ENCODE measurements around the gene SNX10. TPM values are rescaled to one million over a fixed set of nuclear protein-coding genes. Genes with fewer than 3 reads are reported as not detected.

SNX10 gene
- total and polyA plus RNA-seq, 2 of the 8 experiments (the other 6 are each of a cell fraction or from before 2014, with no cell fraction given), result 4.4 to 9.6 TPM

- no peak overlapping the region for H2AK5ac ChIP-seq (ENCODE audit: low read depth, low read length)
- no peak overlapping the region for H4K8ac ChIP-seq (ENCODE audit: extremely low read depth, insufficient read depth, low read length)
- H3K56ac ChIP-seq (replicated peaks; ENCODE audit: insufficient read length, low read depth, low read length), result no peak overlapping the region
- no peak overlapping the region for H3K14ac ChIP-seq (ENCODE audit: insufficient read length)
- H3K4me1 ChIP-seq (replicated peaks in 1 of 4; ENCODE audit: control insufficient read depth in 3 of 4, insufficient read depth in 4 of 4, low read length in 3 of 4), result peaks cover 0 to 5% (median 2%) of the 10 kb centered on the region in 4 experiments; a peak in 5 of 7 replicates
- H3K18ac ChIP-seq (ENCODE audit: extremely low read depth, low read length), result no peak overlapping the region
- H2BK12ac ChIP-seq (ENCODE audit: low read depth, low read length), result no peak overlapping the region
- no peak overlapping the region for H3K4ac ChIP-seq (replicated peaks; ENCODE audit: insufficient read length, low read depth, low read length)
- H3K4me3 ChIP-seq (ENCODE audit: extremely low read depth in 1 of 4, insufficient read depth in 2 of 4, low read depth in 3 of 4, low read length in 4 of 4), result no peak overlapping the region
- peaks cover 2% of the 10 kb centered on the region; the same call in 1 of the 2 replicates for H3K23me2 ChIP-seq (ENCODE audit: low read depth, low read length)
- no peak overlapping the region for H2BK20ac ChIP-seq (ENCODE audit: low read length)
- H2BK120ac ChIP-seq (replicated peaks; ENCODE audit: low read depth, low read length), result no peak overlapping the region
- no peaks in the 10 kb centered on the region for H3K36me3 ChIP-seq (ENCODE audit: control insufficient read depth in 2 of 4, insufficient read depth in 4 of 4, low read length in 3 of 4)
- no peak overlapping the region for H4K5ac ChIP-seq (ENCODE audit: insufficient read length, low read depth, low read length)
- H3K79me2 ChIP-seq (ENCODE audit: control insufficient read depth in 1 of 2, insufficient read depth in 2 of 2, low read length in 2 of 2), result no peaks in the 10 kb centered on the region
- 94% methylated on average over 5 of the region's 5 CpGs; no CpG with 5 or more reads in 1 of the 2 experiments for WGBS, 2 experiments (ENCODE audit: extremely low coverage in 1 of 2, insufficient coverage in 1 of 2, insufficient read length in 1 of 2, insufficient replicate concordance in 2 of 2, low coverage in 1 of 2, low lambda C conversion rate in 2 of 2, missing lambda C conversion rate in 1 of 2)
- H2BK15ac ChIP-seq (ENCODE audit: low read length), result no peak overlapping the region
- H3K27ac ChIP-seq (ENCODE audit: low read depth, low read length), result no peak overlapping the region
- no peak overlapping the region for H3K23ac ChIP-seq (ENCODE audit: insufficient read length)
- H4K20me1 ChIP-seq (replicated peaks in 1 of 2; ENCODE audit: control insufficient read depth in 1 of 2, insufficient read depth in 2 of 2, low read length in 2 of 2), result no peaks in the 10 kb centered on the region
- no peak overlapping the region for H3K4me2 ChIP-seq (ENCODE audit: insufficient read depth in 1 of 2, low read depth in 2 of 2, low read length in 2 of 2)
- DNase-seq (ENCODE audit: low read depth in 1 of 2, low spot score in 2 of 2), result no peak
- H3K27me3 ChIP-seq (replicated peaks in 1 of 4; ENCODE audit: control insufficient read depth in 3 of 4, extremely low read depth in 1 of 4, insufficient read depth in 3 of 4, low read length in 3 of 4), result 0 out of 7 replicates have a peak, but pooled peaks cover 0 to 3% (median 0%) of the 10 kb centered on the region in 4 experiments
- no peak overlapping the region for H3K9ac ChIP-seq (replicated peaks in 1 of 4; ENCODE audit: extremely low read depth in 1 of 4, low read depth in 3 of 4, low read length in 3 of 4)
- no peaks in the 10 kb centered on the region for H3K9me3 ChIP-seq (ENCODE audit: insufficient read depth in 2 of 2, low read depth in 1 of 2, low read length in 1 of 2)
- ChIA-PET POLR2A (ENCODE audit: partially characterized antibody) (interaction anchor here (0.7 to 2.7 kb wide), 2 partner anchors 99 to 107 kb away, joined by 3 to 9 read pairs; no protein-coding TSS in a partner anchor), CTCF (ENCODE audit: partially characterized antibody) (interaction anchor here (1.3 to 1.9 kb wide), 2 partner anchors 10 to 61 kb away, joined by 4 to 5 read pairs; no protein-coding TSS in a partner anchor)
- H2AFZ ChIP-seq (ENCODE audit: low read length), result no peak overlapping the region
- H2BK5ac ChIP-seq (ENCODE audit: low read depth, low read length), result no peak overlapping the region
- no peak overlapping the region for H4K91ac ChIP-seq (replicated peaks; ENCODE audit: insufficient read length, low read length)
- H3K79me1 ChIP-seq (ENCODE audit: low read depth, low read length), result no peaks in the 10 kb centered on the region
- no peak for FAIRE-seq
- TF ChIP-seq HDAC2 (IDR thresholded peaks at IDR 0.05; ENCODE audit: borderline replicate concordance in 1 of 2, low read depth in 2 of 2, low read length in 2 of 2) (no peak), CHD2 (IDR thresholded peaks at IDR 0.05; ENCODE audit: low read length) (no peak), ZNF274 (IDR thresholded peaks at IDR 0.05; ENCODE audit: borderline replicate concordance, extremely low read depth, low read length) (no peak), GTF2F1 (IDR thresholded peaks at IDR 0.05; ENCODE audit: borderline replicate concordance, low read depth, low read length) (no peak), CBX5 (IDR thresholded peaks at IDR 0.05; ENCODE audit: low read depth, low read length) (no peak), CHD1 (IDR thresholded peaks at IDR 0.05; ENCODE audit: low read depth, low read length) (no peak), CTBP2 (IDR thresholded peaks at IDR 0.05; ENCODE audit: borderline replicate concordance, insufficient read depth, insufficient read length, low read length) (no peak)
Measured at GRCh38 chr7:26295586-26295985, 3.9 kb downstream of the SNX10 start.

All from H1 (cell line).